Left ventricle myocardium inferior (tissue), 1 donor: ENCODE results near the gene GALE. TPM values are rescaled to one million over a fixed set of nuclear protein-coding genes. Genes with fewer than 3 reads are reported as not detected.

Source experiments
- DNase-seq: peaks from one replicate; pipeline ENCODE4 v3.0.0-alpha.2; 2020
- H3K27ac ChIP-seq: fragments of 200-600 bp; replicated peaks from 2 replicates; pipeline ENCODE4 v1.8.0; 2021
- H3K27me3 ChIP-seq: fragments of 200-600 bp; 2 replicates; pipeline ENCODE4 v1.8.0; 2021; ENCODE audit warnings: low read depth
- H3K36me3 ChIP-seq: fragments of 200-600 bp; 2 replicates; pipeline ENCODE4 v1.8.0; 2021
- H3K4me1 ChIP-seq: fragments of 200-600 bp; 2 replicates; pipeline ENCODE4 v1.8.0; 2021
- H3K4me3 ChIP-seq: fragments of 200-600 bp; 2 replicates; pipeline ENCODE4 v1.8.0; 2021; ENCODE audit warnings: mild to moderate bottlenecking, moderate library complexity
- H3K9me3 ChIP-seq: fragments of 200-600 bp; replicated peaks from 2 replicates; pipeline ENCODE4 v1.8.0; 2021
- CTCF ChIP-seq: fragments of 200-600 bp; IDR thresholded peaks from 2 replicates; pipeline ENCODE4 v1.8.0; 2021; ENCODE audit warnings: antibody characterized with exemption, mild to moderate bottlenecking, borderline replicate concordance
- intact Hi-C: fragments of 100-400 bp; cut with micrococcal nuclease; formaldehyde crosslinking; loops from one replicate; pipeline ENCODE4 v1.11.0; 2022
- total RNA-seq: library from RNA; stranded (reverse); fragmentation: NEBNext Ultra II Directional; extraction: Animal tissue kit (Norgen Biotek cat#: 25700); gene quantifications from one replicate; pipeline ENCODE4 v1.2.1, GENCODE V29; 2021
- donor health status: DM: no; HTN: yes; CAD: no; lungs with severe emphysema.

The GALE gene
- total RNA-seq, 1 donor from 2014 or later: 6.3 TPM

- Histone ChIP-seq H3K36me3 (peaks cover 20% of the 10 kb centered on the region), H3K4me1 (peaks cover 41% of the 10 kb centered on the region)
- intact Hi-C loops: no loop called here
These were observed 1.3 kb upstream of the GALE start for GRCh38 chr1:23801876-23802275.

GRCh38 chr1:23801338-23801748 lies 789 bp upstream of the GALE start:
- Histone ChIP-seq H3K27ac (peak overlapping the region; percentile 98), H3K9me3 (no peaks in the 10 kb centered on the region), H3K27me3 (no peaks in the 10 kb centered on the region), H3K4me1 (peaks cover 41% of the 10 kb centered on the region), H3K36me3 (peaks cover 15% of the 10 kb centered on the region), H3K4me3 (peak overlapping the region; percentile 97)
- intact Hi-C loops: no loop called here
- no peak for DNase-seq
- TF ChIP-seq CTCF: no peak

More at GRCh38 chr1:23801876-23802275, 1.3 kb upstream of the GALE start:
- no peaks in the 10 kb centered on the region for H3K27me3 ChIP-seq
- DNase-seq: no peak
- peak overlapping the region; percentile 16 for H3K27ac ChIP-seq
- H3K9me3 ChIP-seq: no peaks in the 10 kb centered on the region
- TF ChIP-seq CTCF: no peak
- peak overlapping the region; percentile 97 for H3K4me3 ChIP-seq

- H3K36me3 ChIP-seq: peaks cover 24% of the 10 kb centered on the region
These were observed 769 bp downstream of the GALE start for GRCh38 chr1:23799570-23800399.

GRCh38 chr1:23799255-23799569 lies 1.3 kb downstream of the GALE start:
- intact Hi-C loops: no loop called here
- Histone ChIP-seq H3K4me1 (peaks cover 41% of the 10 kb centered on the region), H3K27ac (peak overlapping the region; percentile 98), H3K9me3 (no peaks in the 10 kb centered on the region), H3K27me3 (no peaks in the 10 kb centered on the region), H3K4me3 (peak overlapping the region; percentile 97), H3K36me3 (peaks cover 26% of the 10 kb centered on the region)
- TF ChIP-seq CTCF: no peak
- DNase-seq: no peak

More at GRCh38 chr1:23799570-23800399, 769 bp downstream of the GALE start:
- intact Hi-C loops: no loop called here
- DNase-seq: peak; percentile 21
- Histone ChIP-seq H3K4me3 (peak overlapping the region; percentile 97), H3K27ac (peak overlapping the region; percentile 98), H3K27me3 (no peaks in the 10 kb centered on the region), H3K9me3 (no peaks in the 10 kb centered on the region), H3K4me1 (peaks cover 41% of the 10 kb centered on the region)
- TF ChIP-seq CTCF: no peak

- no peak for DNase-seq
- Histone ChIP-seq H3K36me3 (peaks cover 26% of the 10 kb centered on the region), H3K27me3 (no peaks in the 10 kb centered on the region), H3K4me1 (peaks cover 42% of the 10 kb centered on the region), H3K27ac (peak overlapping the region; percentile 98), H3K4me3 (peak overlapping the region; percentile 97), H3K9me3 (no peaks in the 10 kb centered on the region)
- TF ChIP-seq CTCF: no peak
- intact Hi-C loops: no loop called here
These were observed 1.9 kb downstream of the GALE start for GRCh38 chr1:23798662-23799142.
